GOT3 (cell line): ENCODE measurements around the gene TBCD.
"Not testable (repeated sequence)": the region's sequence is repeated elsewhere in the genome, so short reads cannot be mapped to it uniquely, and the experiment has no call there.

Experiments
- DNase-seq: peaks from one replicate; lab custom pipeline; 2025; ENCODE audit warnings: mixed read lengths; lab: John Stamatoyannopoulos, UW

Gene TBCD

DNA sequence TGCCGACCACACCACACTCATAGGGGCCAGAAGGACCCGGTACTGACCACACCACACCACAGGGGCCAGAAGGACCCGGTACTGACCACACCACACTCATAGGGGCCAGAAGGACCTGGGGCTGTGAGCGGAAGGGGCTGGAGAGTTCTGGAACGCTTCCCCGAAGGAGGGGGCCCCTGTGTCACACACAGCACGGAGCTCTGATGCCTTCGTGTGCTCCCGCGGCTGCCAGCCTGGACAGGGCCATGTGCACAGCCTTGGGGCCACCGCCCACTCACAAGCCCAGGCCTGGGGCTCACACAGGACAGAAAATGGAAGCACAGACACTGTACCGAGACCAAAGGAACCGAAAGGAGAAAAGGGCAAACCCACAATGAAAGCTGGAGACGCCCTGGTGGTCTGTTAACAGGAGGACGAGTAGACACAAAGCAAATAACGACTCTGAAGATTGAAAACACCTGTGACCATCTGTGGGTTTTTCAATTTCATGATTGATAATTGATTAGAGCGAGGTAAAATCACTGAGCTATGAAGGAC is 221.0 kb downstream of the TBCD start:
- DNase-seq: no peak

DNA sequence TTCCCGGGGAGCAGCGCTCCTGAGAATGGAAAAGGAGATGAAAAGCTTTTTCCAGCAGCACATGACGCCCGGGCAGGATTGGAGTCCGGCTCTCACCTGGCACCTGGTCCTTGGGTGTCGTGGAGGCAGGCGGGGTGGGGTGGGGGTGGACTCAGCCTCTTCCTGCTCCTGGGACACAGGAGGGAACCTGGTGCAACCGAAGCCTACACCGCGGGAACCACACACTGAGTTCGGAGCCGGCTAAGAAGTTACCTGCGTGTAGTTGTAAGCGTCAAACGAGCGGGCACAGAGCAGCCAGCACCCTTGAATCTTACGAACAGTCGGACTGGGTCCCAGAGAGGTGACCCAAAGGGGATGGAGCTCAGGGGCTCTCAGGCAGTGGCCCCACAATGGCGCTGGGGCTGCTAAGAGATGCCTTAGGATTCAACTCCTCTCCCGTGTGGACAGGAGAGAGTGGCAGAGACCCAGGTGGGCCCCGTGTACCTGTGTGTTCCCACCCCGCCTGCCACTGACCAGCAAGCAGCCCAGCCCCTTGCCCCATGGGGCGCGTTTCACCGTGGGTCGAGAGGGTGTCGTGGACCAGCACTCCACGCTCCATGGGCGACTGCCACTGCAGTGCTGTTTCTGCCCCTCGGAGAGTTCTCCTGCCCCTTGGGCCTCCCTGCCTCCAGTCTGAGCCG is 221.7 kb downstream of the TBCD start:
- DNase-seq: no peak

DNA sequence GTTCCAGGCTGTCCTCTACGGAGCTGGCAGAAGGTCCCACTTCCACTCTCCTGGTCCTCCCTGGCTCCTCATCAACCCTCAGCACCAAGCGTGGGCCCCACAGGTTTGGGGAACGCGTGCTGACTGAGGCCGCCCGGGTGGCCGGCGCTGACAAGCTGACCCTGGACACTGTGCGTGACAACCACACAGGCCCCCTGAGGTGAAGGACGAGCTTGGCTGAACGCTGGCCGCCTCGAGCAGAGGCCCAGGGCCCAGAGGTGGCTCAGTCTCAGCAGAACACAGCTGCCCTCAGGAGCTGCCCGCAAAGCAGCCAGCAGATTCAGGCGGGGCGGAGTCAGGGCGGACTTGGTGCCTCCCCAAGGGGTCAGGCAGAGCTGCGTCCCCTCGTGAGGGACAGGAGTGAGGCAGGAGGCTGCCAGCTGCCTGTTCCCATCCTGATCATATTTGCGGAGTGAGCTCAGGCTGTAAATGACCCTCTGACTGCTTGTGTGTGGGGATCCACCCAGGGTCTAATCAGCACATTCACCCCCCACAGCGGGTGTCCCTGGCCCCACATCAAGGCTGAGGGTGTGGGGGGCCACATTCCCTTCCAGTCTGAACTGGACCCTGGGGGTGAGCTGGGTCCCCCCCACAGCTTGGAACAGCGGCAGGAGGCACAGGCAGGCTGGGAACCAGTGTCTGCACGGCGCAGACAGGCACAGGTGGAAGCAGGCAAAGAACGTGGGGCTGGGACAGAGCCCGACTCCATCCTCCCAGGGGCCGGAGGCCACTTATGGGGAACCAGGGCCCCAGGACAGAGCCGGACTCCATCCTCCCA is 222.5 kb downstream of the TBCD start:
- DNase-seq: no peak

DNA sequence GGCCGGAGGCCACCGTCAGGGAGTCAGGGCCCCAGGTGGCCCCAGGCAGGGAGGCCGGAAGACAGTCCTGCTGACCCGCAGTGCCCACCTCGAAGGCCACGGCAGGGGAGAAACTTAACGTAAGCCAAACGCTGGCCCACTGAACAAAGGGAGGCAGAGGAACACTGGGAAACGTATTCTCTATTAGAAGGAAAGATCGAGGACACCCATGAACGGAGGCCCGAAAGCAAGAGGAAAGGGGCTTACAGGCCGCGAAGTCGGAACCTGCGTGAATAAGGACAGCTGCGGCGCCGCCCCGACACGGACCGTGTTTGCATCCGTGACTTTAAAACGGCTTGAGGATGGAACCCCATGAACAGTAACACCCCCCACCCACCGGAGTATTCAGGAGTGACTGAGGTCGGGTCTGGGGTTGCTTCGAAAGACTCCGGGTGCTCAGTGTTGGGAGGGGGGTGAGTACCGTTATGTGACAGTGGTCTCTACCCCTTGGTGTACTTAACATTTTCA is 225.2 kb downstream of the TBCD start:
- DNase-seq: no peak

DNA sequence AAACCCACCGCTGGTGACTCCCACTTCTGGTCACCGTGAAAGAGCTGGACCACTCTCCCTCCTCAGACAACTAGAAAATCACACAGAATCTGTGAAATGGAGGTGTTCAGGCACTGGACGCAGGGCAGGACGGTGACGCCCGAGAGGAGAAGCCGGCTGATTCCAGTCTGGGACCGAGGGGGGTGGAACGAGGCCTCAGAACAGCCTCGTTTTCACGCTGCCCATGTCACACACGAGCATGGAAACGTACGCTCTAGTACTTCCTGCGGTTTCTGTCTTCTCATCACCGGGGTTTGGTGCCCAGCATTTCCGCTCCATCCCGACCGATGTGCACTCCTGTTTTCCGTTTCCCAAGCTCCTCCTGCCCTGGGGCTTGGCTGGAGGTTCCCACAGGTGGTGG is 225.7 kb downstream of the TBCD start:
- no peak for DNase-seq

DNA sequence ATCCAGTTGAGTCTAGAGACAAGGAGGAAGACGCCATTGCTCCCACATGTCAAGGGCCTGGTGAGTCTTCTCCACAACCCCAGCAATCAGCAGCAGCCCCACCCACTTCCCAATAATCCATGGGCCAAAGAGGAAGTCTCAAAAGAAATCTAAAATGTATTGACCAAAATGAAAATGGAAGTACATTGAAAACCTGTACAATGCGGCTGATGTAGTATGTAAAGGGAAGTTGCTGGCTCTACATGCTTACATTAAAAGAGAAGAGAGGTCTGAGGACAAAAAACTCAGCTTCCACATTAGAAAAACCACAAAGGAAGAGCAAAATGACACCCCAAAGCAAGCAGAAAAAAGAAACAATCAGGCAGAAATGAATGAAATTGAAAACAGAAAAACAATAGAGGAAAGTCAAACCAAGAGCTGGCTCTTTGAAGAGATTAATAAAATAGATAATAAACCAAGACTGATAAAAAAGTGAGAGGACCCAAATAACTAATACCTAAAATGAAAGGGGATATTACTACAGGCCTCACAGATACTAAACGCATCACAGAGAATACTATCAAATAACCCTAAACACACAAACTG is 227.0 kb downstream of the TBCD start:
- DNase-seq: no peak

DNA sequence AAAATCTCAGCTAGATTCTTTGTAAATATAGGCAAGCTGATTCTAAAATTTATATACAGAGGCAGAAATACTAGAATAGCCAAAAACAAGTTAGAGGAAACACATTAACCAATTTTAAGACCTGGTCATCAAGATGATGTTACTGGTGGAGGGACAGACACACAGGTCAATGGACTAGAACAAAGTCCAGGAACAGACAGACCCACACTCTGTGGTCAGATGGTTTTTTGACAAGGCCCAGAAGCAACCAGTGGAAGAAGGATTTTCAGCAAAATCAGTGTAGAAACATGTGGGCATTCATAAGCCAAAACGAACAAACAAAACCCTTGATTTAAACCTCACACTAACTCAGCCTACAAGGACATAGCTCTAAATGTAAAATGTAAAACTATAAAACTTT is 227.9 kb downstream of the TBCD start:
- no peak for DNase-seq

DNA sequence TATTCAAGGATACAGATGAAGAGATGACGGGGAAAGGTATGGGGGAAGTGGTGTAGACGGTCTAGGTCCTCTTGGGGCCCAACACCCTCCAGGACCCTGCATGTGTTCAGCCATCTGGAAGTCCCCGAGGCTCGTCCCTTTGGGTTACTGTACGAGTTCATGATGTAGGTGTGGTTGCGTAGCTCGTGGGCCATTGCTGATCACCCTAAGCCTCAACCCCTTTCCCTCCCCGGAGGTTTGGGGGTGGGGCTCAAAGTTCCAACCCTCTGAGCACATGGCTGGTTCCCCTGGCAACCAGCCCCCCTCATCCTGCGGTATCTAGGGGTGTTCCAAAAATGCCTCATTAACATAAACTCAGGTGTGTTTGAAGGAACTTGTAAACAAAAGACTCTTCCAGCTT is 228.8 kb downstream of the TBCD start:
- no peak for DNase-seq

DNA sequence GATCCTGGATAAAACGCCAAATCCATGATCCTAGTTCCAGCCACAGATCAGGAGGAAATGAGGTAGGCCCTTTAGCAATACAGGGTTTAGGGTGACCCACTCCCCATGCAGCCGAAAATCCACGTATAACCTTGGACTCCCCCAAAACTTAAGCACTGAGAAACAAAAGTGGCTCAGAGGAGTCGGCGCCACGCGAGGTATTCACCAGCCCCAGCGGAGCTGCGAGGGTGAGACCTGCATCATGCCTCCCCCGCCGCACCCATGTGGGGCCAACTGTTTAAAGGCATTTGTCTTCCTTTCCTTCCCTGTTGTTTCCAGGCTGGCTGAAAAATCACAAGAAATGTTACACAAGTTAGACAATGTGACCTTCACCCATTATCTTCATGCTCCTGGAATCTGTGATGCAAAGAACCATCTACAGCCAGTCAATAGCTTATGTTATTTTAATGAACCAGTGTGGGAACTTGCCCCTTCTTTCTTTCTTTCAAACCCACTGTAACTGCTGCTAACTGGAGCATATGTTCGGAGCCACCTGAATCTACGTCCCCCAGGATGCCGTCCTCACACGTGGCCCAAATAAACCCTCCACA is 229.4 kb downstream of the TBCD start:
- no peak for DNase-seq

DNA sequence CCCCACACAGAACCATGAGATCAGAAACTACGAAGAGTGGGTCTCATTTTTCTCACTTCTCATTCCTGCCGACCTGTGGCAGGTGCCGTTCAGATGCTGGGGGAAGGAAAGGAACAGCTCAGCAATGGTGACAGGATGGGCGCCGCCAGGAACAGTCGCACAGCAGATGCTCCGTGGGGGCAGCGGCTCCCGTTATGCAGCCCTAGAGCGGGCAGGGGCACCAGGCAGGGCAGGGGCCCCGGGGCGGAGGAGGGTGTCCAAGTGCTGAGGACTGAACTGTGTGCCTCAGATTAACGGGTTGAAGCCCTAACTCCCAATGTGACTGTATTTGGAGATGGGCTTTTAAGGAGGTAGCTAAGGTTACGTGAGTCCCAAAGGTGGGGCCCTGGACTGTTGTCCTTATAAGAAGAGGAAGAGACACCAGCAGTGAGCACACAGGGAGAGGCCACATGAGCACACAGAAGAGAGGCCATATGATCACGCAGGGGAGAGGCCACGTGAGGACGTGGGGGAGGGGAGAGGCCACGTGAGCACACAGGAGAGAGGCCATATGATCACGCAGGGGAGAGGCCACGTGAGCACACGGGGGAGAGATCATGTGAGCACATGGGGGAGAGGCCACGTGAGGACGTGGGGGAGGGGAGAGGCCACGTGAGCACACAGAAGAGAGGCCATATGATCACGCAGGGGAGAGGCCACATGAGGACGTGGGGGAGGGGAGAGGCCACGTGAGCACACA is 231.8 kb downstream of the TBCD start:
- no peak for DNase-seq

DNA sequence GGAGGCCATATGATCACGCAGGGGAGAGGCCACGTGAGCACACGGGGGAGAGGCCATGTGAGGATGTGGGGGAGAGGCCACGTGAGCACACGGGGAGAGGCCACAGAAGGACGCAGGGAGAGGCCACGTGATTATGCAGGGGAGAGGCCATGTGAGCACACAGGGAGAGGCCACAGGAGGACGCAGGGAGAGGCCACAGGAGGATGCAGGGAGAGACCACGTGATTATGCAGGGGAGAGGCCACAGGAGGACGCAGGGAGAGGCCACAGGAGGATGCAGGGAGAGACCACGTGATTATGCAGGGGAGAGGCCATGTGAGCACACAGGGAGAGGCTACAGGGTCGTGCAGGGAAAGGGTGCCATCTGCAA is 232.4 kb downstream of the TBCD start:
- not testable (repeated sequence) for DNase-seq

DNA sequence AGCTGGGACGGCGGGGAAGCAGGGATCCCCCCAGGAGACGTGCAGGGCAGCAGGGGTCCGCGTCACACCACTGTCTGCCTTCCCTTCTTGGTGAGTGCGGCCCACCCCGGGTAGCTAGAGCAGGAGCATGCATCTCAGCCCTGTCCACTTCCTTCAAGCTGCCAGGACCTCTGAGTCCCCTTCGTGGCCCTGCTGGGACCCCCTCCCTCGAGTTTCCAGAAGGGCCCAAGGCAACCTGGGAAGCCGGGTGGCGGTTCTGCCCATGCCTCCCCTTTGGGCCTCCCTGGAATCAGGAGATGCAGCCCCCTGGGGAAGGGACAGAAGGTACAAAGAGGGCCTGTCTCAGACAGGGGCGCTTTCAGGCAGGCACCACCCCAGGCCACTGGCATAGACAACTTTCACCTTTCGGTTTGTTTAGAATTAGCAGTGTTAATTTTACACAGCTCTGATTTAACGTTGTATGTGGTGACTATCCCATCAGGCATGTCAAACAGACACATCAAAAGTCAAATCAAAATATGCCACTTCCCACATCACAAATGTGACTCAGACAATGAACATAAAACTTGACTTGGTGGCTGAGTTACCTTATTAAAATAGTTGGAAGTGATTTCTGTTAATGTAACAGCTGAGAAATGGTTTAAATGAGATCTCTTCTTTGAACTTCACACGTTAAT is 233.0 kb downstream of the TBCD start:
- no peak for DNase-seq

DNA sequence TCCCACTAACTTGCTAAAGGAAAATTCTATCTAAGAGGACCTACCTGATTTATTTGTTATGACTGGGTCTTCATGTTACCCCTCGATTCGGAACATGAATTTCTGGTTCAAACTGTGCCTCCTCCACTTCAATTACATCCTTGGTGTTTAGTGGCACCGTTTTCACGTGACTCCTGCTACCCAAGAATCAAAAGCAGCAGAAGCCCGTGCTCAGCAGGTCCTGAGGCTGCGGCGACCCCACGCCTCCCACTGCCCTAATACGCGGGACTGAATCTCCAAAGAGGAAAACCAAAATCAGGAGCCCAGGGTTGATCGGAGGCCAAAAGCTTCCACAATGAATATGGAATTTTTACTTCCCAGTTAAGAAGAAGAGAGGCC is 233.6 kb downstream of the TBCD start:
- DNase-seq: no peak

DNA sequence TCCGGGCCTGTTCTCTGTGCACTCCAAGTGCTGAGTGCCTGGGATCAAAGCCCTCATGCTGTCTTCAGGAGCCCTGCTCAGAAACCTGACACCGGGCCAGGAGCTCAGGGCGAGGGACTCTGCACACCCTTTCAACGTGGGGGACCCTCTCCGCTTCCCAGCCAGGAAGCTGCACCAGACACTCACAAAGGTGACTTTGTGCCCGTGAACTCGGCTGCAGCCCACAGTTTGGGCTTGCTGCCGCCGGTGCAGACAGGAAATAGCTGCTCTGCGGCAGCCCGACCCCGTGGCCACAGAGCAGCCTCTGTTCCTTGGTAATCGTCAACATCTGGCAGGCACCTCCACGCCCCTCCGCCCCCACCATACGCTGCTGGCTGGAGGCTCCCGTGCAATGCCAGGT is 234.1 kb downstream of the TBCD start:
- DNase-seq: no peak

DNA sequence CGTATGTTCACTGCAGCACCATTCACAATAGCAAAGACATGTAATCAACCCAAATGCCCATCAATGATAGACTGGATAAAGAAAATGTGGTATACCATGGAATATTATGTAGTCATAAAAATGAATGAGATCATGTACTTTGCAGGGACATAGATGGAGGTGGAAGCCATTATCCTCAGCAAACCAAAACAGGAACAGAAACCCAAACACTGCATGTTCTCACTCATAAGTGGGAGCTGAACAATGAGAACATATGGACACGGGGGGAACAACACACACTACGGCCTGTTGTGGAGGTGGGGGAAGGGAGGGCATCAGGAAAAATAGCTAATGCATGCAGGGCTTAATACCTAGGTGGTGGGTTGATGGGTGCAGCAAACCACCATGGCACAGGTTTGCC is 237.2 kb downstream of the TBCD start:
- not testable (repeated sequence) for DNase-seq

DNA sequence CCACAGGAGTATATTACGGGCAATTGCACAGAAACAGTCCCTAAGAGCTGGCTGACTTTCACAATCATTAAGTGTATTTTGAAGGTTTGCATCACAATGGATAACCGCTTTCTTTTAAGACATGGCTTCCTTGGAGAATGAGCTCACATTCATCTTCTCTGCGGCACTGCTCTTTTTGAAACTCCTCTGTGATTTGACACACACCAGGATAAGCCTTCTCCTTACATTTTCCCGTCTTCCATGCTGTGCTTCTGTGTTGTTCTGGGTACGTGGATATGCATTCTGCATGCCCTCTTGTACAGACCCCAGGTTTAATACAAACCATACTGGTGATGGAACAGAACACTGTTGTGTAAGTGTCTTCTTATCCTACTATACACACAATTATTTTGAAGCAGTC is 238.0 kb downstream of the TBCD start:
- DNase-seq: no peak

DNA sequence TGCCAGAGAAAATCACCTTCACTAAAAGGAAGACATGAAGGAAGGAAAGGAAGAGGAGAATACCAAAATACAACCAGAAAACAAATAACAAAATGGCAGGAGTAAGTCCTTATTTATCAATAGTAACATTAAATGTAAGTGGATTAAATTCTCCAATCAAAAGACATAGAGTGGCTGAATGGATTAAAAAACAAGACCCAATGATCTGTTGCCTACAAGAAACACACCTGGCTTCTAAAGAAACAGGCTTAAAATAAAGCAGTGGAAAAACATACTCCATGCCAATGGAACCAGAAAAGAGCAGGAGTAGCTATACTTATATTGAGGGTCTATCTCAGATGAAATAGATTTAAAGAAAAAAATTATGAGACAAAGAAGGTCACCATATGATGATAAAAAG is 241.1 kb downstream of the TBCD start:
- DNase-seq: no peak
